SU-DHL-6 (cell line): ENCODE measurements around the gene RPL4.
"Not testable (repeated sequence)": the region's sequence is repeated elsewhere in the genome, so short reads cannot be mapped to it uniquely, and the experiment has no call there.

ENCODE experiments used
- H2AFZ ChIP-seq: fragments of 200-600 bp; sonication (generic); 2 replicates; pipeline ENCODE4 v1.6.1; 2014; ENCODE audit warnings: low read depth, mild to moderate bottlenecking, moderate library complexity, mixed read lengths, antibody characterized with exemption, low read length; ENCODE audit not compliant: severe bottlenecking
- H3F3A ChIP-seq: fragments of 200-600 bp; shearing (Covaris generic); 2 replicates; pipeline ENCODE4 v1.6.0; 2016; ENCODE audit warnings: antibody characterized with exemption, mild to moderate bottlenecking; ENCODE audit not compliant: insufficient read depth
- H3K27ac ChIP-seq: fragments of 200-600 bp; sonication (generic); 2 replicates; pipeline ENCODE4 v1.5.1; 2016; ENCODE audit warnings: low read depth, mild to moderate bottlenecking, low read length, moderate library complexity, mixed read lengths
- H3K27me3 ChIP-seq: fragments of 200-600 bp; sonication (generic), shearing (Covaris generic); 2 replicates; pipeline ENCODE4 v1.6.0; 2014; ENCODE audit warnings: mild to moderate bottlenecking, low read length
- H3K36me3 ChIP-seq: fragments of 200-600 bp; sonication (generic); 2 replicates; pipeline ENCODE4 v1.6.1; 2014; ENCODE audit warnings: mild to moderate bottlenecking, low read length, mixed read lengths
- H3K4me2 ChIP-seq: fragments of 300-600, 200-600 bp; shearing (Covaris generic), sonication (generic); 2 replicates; pipeline ENCODE4 v1.6.0; 2014; ENCODE audit warnings: low read length, low read depth, mild to moderate bottlenecking; ENCODE audit not compliant: poor library complexity, severe bottlenecking
- H3K4me3 ChIP-seq: fragments of 200-600 bp; sonication (generic); 2 replicates; pipeline ENCODE4 v1.5.1; 2014; ENCODE audit warnings: antibody characterized with exemption, low read length, mild to moderate bottlenecking, mixed read lengths; ENCODE audit not compliant: insufficient read depth, poor library complexity, severe bottlenecking
- H3K79me2 ChIP-seq: fragments of 200-600 bp; sonication (generic); 2 replicates; pipeline ENCODE4 v1.6.1; 2014; ENCODE audit warnings: mild to moderate bottlenecking, low read length, moderate library complexity; ENCODE audit not compliant: insufficient read depth
- H3K9ac ChIP-seq: fragments of 200-600 bp; sonication (generic); 2 replicates; pipeline ENCODE4 v1.7.0; 2014; ENCODE audit warnings: mild to moderate bottlenecking, low read length
- H3K9me2 ChIP-seq: fragments of 200-600 bp; sonication (generic); replicated peaks from 2 replicates; pipeline ENCODE4 v1.6.1; 2014; ENCODE audit warnings: low read length; ENCODE audit not compliant: insufficient read depth
- H3K9me3 ChIP-seq: fragments of 200-600 bp; sonication (generic); 2 replicates; pipeline ENCODE4 v1.6.1; 2014; ENCODE audit warnings: low read length, mixed read lengths; ENCODE audit not compliant: insufficient read depth
- H4K20me1 ChIP-seq: fragments of 200-600 bp; sonication (generic); 2 replicates; pipeline ENCODE4 v1.6.1; 2014; ENCODE audit warnings: low read depth, mild to moderate bottlenecking, antibody characterized with exemption, low read length, moderate library complexity, mixed read lengths
- CTCF ChIP-seq: fragments of 200-600 bp; sonication (generic); IDR thresholded peaks from one replicate; pipeline ENCODE4 v1.5.1; 2017; ENCODE audit warnings: antibody characterized with exemption, mild to moderate bottlenecking, low read length, moderate library complexity; ENCODE audit not compliant: insufficient read depth, poor library complexity, severe bottlenecking
- EZH2phosphoT487 ChIP-seq: fragments of 200-600 bp; sonication (generic), shearing (Covaris generic); conservative IDR thresholded peaks from 2 replicates; pipeline ENCODE4 v1.6.1; 2018; ENCODE audit warnings: mild to moderate bottlenecking, antibody characterized with exemption, low read length, moderate library complexity, mixed read lengths

Gene RPL4

GRCh38 chr15:66462627-66463026 lies 42.0 kb downstream of the RPL4 start:
- Histone ChIP-seq H3K9me2 (no peaks in the 10 kb centered on the region), H3K4me2 (no peak overlapping the region), H3K79me2 (no peaks in the 10 kb centered on the region), H3K27me3 (no peaks in the 10 kb centered on the region), H3F3A (no peaks in the 10 kb centered on the region), H3K36me3 (no peaks in the 10 kb centered on the region), H3K27ac (no peak overlapping the region), H3K4me3 (no peak overlapping the region), H3K9ac (no peak overlapping the region), H4K20me1 (no peaks in the 10 kb centered on the region), H2AFZ (no peak overlapping the region), H3K9me3 (no peaks in the 10 kb centered on the region)
- TF ChIP-seq CTCF (no peak), EZH2phosphoT487 (no peak)

- TF ChIP-seq EZH2phosphoT487 = no peak
- TF ChIP-seq CTCF = no peak
- no peaks in the 10 kb centered on the region for H3K79me2 ChIP-seq
- no peaks in the 10 kb centered on the region for H3K27me3 ChIP-seq
- H3K9me3 ChIP-seq = no peaks in the 10 kb centered on the region
- no peak overlapping the region for H3K4me2 ChIP-seq
- H2AFZ ChIP-seq = no peak overlapping the region
- no peaks in the 10 kb centered on the region for H3K36me3 ChIP-seq
- H3F3A ChIP-seq = no peaks in the 10 kb centered on the region
- no peaks in the 10 kb centered on the region for H4K20me1 ChIP-seq
- H3K9ac ChIP-seq = no peak overlapping the region
- no peak overlapping the region for H3K4me3 ChIP-seq
- no peak overlapping the region for H3K27ac ChIP-seq
- no peaks in the 10 kb centered on the region for H3K9me2 ChIP-seq
Observed at GRCh38 chr15:66461917-66462316, 42.7 kb downstream of the RPL4 start.

- not testable (repeated sequence) for H3K9me3 ChIP-seq
Observed at GRCh38 chr15:66461294-66461693, 43.4 kb downstream of the RPL4 start.

GRCh38 chr15:66459818-66460615 lies 44.6 kb downstream of the RPL4 start:
- TF ChIP-seq CTCF (no peak), EZH2phosphoT487 (no peak)
- Histone ChIP-seq H3F3A (no peaks in the 10 kb centered on the region), H3K27ac (no peak overlapping the region), H3K9me2 (no peaks in the 10 kb centered on the region), H3K9me3 (no peaks in the 10 kb centered on the region), H2AFZ (no peak overlapping the region), H3K27me3 (no peaks in the 10 kb centered on the region), H4K20me1 (no peaks in the 10 kb centered on the region), H3K79me2 (no peaks in the 10 kb centered on the region), H3K4me3 (no peak overlapping the region), H3K4me2 (no peak overlapping the region), H3K36me3 (no peaks in the 10 kb centered on the region), H3K9ac (no peak overlapping the region)

More at GRCh38 chr15:66461294-66461693, 43.4 kb downstream of the RPL4 start:
- H3K9ac ChIP-seq, H3K9me2 ChIP-seq, H3F3A ChIP-seq, H3K4me2 ChIP-seq, H3K4me3 ChIP-seq, H2AFZ ChIP-seq, H3K36me3 ChIP-seq, H3K27ac ChIP-seq, H4K20me1 ChIP-seq, H3K27me3 ChIP-seq, H3K79me2 ChIP-seq: not testable (repeated sequence)
